HG03097 (cell line): ENCODE results near the gene LRRC7.
"Not testable (repeated sequence)": the region's sequence is repeated elsewhere in the genome, so short reads cannot be mapped to it uniquely, and the experiment has no call there.

Experiments used
- ATAC-seq: cut with Tn5 transposase; IDR thresholded peaks from one replicate; pipeline ENCODE4 v1.9.1; 2021; ENCODE audit not compliant: unreplicated experiment, low FRiP score

Gene LRRC7

GRCh38 chr1:69858534-69858933, 290.8 kb downstream of the LRRC7 start:
- no peak for ATAC-seq

- no peak for ATAC-seq
Measured at GRCh38 chr1:69861641-69862040, 293.9 kb downstream of the LRRC7 start.

- no peak for ATAC-seq
Measured at GRCh38 chr1:69862906-69863305, 295.2 kb downstream of the LRRC7 start.

GRCh38 chr1:69863704-69864103, 296.0 kb downstream of the LRRC7 start:
- no peak for ATAC-seq

- ATAC-seq = no peak
Measured at GRCh38 chr1:69871412-69871811, 303.7 kb downstream of the LRRC7 start.

- no peak for ATAC-seq
Measured at GRCh38 chr1:69878338-69878737, 310.6 kb downstream of the LRRC7 start.

GRCh38 chr1:69888016-69888415, 320.3 kb downstream of the LRRC7 start:
- not testable (repeated sequence) for ATAC-seq

GRCh38 chr1:69888657-69889056, 320.9 kb downstream of the LRRC7 start:
- ATAC-seq = no peak

- no peak for ATAC-seq
Measured at GRCh38 chr1:69898403-69898947, 330.8 kb downstream of the LRRC7 start.

GRCh38 chr1:69911301-69911801, 343.6 kb downstream of the LRRC7 start:
- no peak for ATAC-seq

- ATAC-seq = no peak
Measured at GRCh38 chr1:69913977-69914376, 346.3 kb downstream of the LRRC7 start.

- no peak for ATAC-seq
Measured at GRCh38 chr1:69914976-69915765, 347.4 kb downstream of the LRRC7 start.

- ATAC-seq = no peak
Measured at GRCh38 chr1:69919129-69919921, 351.6 kb downstream of the LRRC7 start.

- no peak for ATAC-seq
Measured at GRCh38 chr1:69919922-69920273, 352.2 kb downstream of the LRRC7 start.

- ATAC-seq = no peak
Measured at GRCh38 chr1:69920426-69920825, 352.7 kb downstream of the LRRC7 start.

GRCh38 chr1:69921486-69921885, 353.8 kb downstream of the LRRC7 start:
- no peak for ATAC-seq

GRCh38 chr1:69928234-69928633, 360.5 kb downstream of the LRRC7 start:
- not testable (repeated sequence) for ATAC-seq

- no peak for ATAC-seq
Measured at GRCh38 chr1:69929308-69930057, 361.8 kb downstream of the LRRC7 start.

- no peak for ATAC-seq
Measured at GRCh38 chr1:69930396-69930795, 362.7 kb downstream of the LRRC7 start.

- ATAC-seq = no peak
Measured at GRCh38 chr1:69932760-69933159, 365.0 kb downstream of the LRRC7 start.

GRCh38 chr1:69940231-69940630, 372.5 kb downstream of the LRRC7 start:
- no peak for ATAC-seq
